ENCODE results near the gene LRRC28.

LRRC28 gene

DNA sequence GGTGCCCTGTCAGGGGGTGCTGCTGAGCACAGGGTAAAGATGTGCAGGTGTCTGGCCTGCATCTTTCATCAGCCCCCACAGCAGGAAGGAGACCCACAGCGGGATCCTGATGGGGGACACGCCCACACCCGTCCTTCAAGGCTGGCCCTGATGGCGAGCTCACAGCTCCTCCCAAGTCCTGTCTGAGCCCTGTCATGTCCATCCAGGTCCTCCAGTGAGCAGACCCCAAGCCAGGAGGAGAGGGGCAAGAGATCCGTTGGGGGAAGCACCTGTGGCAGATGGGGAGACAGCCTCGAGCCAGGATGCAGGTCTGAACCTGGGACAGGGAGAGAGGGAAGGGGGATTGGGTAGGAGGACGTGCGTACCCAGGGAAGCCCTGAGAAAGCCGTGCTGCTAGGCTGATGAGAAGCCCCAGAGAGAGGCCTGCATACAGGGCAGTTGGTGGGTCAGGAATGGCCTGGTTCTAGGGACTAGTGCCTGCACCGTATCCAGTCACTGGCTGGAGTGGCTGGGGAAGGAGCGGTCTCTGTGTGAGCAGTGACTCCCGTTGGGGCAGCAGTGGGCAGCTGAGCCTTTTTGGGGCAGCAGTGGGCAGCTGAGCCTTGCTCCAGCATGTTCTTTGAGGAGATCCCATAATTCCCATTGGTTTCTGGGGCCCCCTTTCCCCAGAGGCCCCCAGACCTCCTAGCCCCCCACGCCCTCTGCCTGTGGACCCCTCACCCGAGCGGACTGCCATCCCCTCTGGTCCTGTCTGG is 181.2 kb downstream of the LRRC28 start:
- in situ Hi-C loops (cut with MboI; ENCODE audit: low sequenced_read_pairs) = no loop called here

DNA sequence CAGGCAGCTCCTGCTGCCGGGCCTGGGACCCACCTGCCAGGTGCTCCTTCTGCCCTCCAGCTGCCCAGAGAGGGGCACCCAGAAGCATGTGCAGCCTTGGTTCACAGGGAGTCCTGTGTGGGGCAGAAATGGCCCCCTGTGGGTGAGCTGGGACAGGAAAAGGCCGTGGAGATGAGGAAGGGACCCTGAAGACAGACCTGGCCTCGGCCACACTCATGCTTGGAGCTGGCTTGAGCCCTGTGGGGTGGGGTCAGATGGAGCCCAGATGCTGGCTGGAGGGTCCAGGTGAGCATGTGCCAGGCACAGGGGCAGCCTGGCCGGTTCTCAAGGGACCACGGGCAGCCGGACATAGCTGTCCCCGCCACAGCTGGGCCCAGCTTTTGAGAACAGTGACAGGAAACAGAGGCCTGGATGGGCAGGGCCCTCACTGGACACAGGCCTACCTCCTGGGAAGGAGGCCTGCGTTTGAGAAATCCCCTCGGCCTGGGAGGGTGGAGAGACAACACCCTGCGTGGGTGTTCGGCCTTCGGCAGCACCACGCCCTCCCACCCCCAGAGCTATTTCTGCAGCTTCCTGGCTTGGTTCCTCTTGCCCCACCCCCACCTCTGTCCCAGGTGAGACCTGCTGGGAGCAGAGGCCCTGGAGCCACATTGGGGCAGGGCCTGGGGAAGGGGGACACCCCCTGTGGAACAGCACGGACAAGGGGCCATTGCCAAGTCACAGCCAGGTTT is 181.9 kb downstream of the LRRC28 start:
- in situ Hi-C loops (cut with MboI; ENCODE audit: low sequenced_read_pairs) = no loop called here

DNA sequence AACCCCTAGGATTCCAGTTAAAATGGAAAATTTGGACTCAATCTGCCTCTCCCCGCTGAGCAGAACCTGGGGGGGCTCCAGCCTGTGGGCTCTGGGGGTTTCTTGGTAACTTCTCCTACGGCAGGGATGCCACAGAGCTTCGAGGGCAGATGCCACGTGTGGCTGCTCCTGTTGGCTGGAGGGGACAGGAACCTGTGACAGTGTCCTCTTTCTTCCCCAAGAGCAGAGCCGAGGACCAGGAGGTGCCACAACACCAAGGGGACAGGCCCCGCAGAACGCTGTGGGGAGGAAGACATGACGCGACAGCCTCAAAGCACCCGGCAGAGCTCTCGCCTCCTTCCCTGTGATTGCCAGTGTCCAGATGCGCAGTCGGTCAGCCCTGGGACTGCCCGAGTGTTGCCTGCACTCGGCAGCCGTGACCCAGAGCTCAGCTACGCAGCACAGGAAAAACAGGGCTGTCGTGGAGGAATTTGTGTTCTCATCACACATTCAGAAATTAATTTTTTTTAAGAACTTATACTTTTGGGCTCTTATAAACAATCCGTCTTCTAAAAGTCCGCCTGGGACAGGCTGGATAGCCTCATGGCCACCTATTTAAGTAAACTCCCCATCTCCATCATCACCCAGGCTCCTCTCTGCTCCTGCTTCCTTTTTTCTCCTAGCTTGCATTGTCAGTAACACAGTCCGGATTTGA is 182.6 kb downstream of the LRRC28 start:
- in situ Hi-C loops (cut with MboI; ENCODE audit: low sequenced_read_pairs) = no loop called here

DNA sequence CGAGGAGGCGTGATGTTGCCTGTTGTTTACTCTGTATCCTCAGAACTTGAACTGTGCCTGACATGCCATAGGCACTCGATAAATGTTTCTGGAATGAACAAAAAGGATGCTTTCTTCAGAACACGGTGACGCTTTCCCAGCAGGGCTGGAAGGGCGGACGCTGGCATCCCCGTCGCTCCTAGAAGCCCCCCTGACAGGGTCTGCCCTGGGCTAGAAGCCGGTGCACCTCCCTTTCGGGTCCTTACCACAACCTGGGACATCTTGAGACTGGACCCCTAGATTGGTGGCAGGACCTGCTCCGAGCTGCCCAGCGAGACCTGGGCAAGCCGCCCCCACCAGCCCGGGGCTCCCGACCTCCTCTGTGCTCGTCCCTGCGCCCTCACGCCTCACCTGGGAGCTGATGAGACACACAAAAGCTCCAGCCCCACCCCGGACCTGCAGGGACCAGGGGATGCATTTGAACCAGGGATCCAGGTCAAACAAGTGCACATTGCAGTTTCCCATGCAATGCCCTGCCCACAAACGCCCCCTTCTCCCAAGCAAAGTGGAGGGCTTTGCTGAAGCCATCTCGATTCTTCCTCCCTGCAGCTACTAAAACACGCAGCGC is 183.3 kb downstream of the LRRC28 start:
- in situ Hi-C loops (cut with MboI; ENCODE audit: low sequenced_read_pairs) = no loop called here

DNA sequence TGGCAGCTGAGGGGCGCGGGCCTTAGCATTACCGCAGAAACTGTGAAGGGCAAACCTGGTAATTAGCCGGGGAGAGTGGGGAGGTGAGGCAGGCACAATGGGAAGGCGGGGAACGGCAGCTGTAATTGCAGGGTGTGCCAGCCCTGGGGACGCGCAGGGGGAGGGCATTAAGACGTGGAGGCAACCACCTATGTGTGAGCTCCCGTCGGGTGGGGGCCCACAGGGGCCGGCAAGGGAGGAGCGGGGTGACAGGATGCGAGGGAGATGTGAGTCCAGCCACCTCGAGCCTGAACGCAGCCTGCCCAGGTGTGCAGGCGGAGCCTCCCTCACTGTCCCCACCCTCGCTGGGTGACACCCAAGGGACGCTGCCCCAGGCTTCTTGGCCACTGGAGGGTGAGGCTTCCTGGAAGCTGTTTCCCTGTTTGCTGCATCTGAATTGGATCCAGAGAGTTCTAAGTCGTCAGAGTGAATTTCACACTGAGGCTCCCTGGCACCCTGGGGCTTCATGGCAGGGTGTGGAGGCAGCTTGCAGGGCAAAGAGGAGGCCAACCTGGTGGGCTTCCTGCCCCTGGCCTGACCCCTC is 183.9 kb downstream of the LRRC28 start:
- in situ Hi-C loops (cut with MboI; ENCODE audit: low sequenced_read_pairs) = no loop called here

DNA sequence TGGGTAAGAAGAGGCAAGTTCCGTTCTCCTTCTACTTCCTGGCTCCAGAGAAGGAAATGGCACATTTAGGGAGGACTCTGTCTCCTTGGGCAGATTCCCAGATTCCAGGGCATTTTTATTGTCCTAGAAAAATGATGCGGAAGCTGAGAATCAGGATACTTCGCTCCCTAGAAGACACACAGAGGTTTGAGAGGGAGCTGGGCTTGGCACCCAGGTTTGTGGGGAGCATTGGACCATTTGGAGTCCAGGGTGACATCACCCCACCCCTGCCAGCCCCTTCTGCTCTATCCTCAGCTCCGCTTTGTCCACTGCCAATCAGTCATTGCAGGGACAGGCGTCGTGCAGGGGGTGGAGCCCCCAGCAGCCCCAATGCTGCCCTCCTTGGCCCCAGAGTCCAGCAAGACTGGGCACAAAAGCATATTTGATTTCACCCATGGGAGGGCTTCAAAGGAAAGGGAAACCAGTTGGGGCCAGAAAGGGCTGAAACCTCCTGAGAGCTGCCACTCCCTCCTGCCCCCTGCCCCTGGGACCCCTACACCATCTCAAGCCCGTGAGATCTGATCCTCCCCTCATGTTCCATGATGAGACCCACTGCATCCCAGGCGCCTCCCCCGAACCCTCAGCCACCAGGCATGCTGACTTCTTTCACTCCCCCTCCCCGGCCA is 184.7 kb downstream of the LRRC28 start:
- in situ Hi-C loops (cut with MboI; ENCODE audit: low sequenced_read_pairs) = no loop called here

DNA sequence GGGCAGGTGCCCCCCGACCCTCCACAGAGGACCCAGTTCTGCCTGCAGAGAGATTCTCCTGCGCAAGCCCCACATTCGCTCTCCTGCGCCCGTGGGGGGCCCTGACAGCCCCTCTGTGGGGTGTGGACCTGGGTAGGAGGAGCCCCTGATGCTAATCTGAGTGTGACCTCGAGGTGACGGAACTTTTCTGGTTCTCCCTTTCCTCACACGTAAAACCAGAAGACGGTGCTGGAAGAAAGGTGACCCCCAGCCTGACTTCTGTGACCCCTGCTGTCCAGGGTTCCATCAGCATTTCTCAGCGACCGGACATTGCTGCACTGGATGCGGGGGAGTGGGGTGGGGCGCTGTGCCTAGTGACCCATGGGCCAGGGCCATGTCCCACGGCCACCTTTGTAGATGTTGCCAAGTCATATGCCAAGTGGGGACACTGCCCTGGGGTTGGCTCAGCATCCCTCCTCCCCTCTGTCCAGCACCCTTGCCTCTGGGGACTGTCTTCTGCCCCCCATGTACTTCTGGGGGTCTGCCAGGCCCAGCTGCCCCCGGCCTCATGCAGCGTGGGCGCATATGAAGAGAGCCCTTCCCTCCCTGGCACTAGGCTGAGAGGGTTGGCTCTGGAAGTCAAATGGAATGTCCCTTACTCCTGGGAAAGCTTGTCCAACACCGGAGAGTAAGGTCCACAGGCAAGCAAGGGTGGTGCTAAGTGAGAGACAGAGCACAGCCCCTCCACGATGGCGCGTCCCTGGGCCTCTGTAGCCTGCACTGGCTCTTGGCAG is 185.4 kb downstream of the LRRC28 start:
- in situ Hi-C loops (cut with MboI; ENCODE audit: low sequenced_read_pairs) = no loop called here

DNA sequence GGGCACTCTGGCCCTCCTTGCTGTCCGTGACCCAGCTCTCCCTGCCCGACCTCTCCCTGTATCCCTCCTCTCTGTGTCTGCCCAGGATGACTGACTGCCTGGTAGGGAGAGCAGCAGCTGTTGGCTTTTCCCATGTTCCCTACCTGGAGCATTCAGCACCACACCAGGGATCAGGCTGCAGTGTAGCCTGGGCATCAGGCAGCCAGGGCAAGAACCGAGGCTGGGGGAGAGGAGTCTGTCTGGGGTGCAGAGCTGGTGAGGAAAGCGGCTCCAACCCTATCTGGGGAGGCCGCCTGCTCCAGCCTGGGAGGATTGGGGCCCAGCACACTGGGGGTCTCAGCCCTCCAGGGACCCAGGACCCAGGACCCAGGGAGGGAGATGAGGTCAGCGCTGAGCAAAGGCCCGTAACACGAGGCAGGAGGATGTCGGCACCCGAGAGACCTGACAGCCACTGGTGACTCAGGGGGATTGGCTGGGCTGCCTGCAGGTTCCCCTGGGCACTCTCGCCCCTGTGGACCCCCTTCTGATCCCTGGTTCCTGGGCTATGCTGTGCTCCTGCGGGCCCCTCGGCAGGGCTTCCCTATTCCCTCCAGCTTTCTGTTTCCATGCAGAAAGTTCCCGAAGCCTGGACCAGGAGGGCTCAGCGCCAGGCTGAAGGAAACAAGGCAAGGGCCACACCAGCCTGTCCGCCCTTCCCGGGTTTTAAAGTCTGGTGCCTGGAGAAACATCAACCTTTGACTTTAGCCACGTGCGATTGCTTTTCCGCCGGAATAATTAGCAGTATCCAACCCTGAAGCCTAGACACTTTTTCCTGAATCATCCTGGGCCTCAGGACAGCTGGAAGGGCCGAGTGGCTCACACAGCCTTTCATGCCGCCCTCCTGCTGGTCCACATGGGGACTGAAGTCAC is 186.3 kb downstream of the LRRC28 start:
- in situ Hi-C loops (cut with MboI; ENCODE audit: low sequenced_read_pairs) = no loop called here

DNA sequence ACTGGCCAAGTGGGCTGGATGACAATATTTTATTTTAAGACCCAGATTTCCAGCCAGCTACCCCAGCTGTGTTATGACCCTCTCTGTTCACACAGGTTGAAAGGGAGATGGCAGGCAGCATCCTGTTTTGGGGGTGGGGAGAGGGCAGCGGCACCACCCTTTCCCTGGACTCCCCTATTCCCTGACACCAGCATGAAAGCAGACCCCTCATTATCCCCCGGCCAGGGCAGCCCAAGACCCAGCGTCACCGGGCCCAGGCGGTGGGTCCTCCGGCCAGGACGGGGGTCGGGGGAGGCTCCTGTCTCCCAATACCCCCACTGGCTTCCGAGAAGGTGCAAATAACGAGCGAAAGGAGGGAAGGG is 186.9 kb downstream of the LRRC28 start:
- in situ Hi-C loops (cut with MboI; ENCODE audit: low sequenced_read_pairs) = no loop called here

DNA sequence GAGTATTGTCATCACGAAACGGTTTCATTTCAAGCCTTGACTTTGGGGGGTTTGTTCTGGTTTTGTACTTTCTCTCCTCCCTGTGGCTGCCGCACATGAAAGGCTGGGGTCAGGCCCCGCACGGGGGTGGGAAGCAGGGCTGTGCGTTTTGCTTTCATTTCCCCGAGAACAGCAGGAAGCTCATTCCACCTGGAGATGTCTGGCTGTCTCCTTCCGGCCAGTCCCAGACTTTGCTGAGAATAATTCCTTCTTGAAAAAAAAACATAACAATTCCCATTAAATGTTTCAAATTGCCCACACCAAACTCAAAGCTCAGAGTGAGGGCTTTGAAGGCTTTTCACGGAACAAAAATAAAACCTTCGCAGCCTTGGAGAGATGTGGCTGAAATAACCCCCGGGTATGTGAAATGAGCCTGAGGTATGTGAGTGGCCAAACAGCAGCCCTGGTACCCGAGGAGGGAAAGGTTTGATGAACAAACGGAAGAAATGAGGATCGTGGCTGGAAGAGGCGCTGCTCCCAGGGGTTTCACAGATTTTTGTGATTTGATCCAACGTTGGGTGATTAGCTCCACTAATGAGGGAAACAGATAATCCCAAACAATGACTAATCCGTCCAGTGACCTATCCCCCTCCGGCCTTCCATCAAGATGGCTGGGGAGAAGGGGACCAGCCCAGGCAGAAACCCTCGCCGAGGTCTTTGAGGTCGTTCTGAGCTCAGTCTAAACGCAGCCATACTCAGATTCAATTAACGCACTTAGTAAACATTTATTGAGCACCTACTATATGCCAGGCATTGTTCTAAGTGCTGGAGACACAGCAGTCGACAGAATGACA is 187.6 kb downstream of the LRRC28 start:
- in situ Hi-C loops (cut with MboI; ENCODE audit: low sequenced_read_pairs) = no loop called here

DNA sequence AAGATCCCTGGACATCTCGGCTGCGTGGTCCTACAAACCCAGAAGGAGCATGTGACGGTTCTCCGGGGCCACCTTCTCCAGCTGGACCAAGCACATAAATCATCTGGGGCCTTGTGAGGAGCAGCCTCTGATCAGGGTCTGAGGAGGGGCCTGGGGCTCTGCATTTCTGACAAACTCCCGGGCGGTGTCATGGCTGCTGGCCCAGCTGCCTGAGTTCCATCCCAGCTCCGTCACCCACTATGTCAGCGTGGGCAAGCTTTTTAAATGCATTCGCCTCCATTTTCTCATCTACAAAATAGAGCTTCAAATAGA is 188.2 kb downstream of the LRRC28 start:
- in situ Hi-C loops (cut with MboI; ENCODE audit: low sequenced_read_pairs) = no loop called here

DNA sequence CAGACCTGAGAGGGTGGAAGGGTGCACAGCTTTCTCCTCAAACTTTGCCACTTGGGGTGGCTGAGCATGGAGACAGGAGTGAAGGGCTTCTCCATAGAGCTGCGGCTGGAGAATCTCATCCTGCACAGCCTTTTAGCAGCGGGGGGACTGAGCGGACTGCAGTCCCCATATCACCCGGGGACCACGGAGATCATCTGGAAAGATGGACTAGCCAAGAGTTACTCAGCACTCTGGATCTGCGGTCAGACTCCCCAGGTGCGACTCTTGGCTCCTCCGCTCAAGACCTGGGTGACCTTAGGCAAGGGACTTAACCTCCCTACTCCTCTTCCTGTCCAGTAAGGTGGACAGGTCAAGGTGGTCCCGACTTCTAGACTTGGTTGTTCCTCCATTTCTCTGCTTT is 188.7 kb downstream of the LRRC28 start:
- in situ Hi-C loops (cut with MboI; ENCODE audit: low sequenced_read_pairs) = no loop called here
